ENCODE results near the gene CAMKMT. TPM values are rescaled to one million over a fixed set of nuclear protein-coding genes. Genes with fewer than 3 reads are reported as not detected.

The CAMKMT gene
- total and polyA plus RNA-seq, 9 of the 15 experiments (the other 6 are each of a cell fraction or from before 2014, with no cell fraction given): 1.6 to 15.3 (median 7.4) TPM

- 49% methylated on average over 2 of the region's 2 CpGs for WGBS (ENCODE audit: insufficient coverage, low coverage, missing lambda C conversion rate)
- Histone ChIP-seq H3K9ac (ENCODE audit: insufficient read depth in 1 of 2, low read depth in 2 of 2, low read length in 2 of 2) (no peak overlapping the region), H3K79me2 (ENCODE audit: control insufficient read depth, insufficient read depth, low read length) (no peaks in the 10 kb centered on the region), H2AFZ (ENCODE audit: low read depth, low read length) (no peak overlapping the region), H3K9me3 (replicated peaks; ENCODE audit: control insufficient read depth, insufficient read depth, low read depth, low read length) (no peaks in the 10 kb centered on the region), H3K27me3 (ENCODE audit: control insufficient read depth in 2 of 2, insufficient read depth in 2 of 2, low read length in 2 of 2) (no peaks in the 10 kb centered on the region), H3K36me3 (ENCODE audit: control insufficient read depth, insufficient read depth, low read length) (no peaks in the 10 kb centered on the region), H4K20me1 (replicated peaks; ENCODE audit: control insufficient read depth, insufficient read depth, low read length) (no peaks in the 10 kb centered on the region), H3K4me3 (no peak overlapping the region), H3K9me1 (ENCODE audit: control insufficient read depth, insufficient read depth, low read length) (no peaks in the 10 kb centered on the region), H3K4me2 (ENCODE audit: insufficient read depth, low read length) (no peak overlapping the region), H3K4me1 (replicated peaks in 1 of 2; ENCODE audit: control insufficient read depth in 2 of 2, insufficient read depth in 2 of 2, low read length in 2 of 2) (no peaks in the 10 kb centered on the region), H3K27ac (ENCODE audit: extremely low read depth, low read depth, low read length) (no peak overlapping the region)
- intact Hi-C loops (cut with micrococcal nuclease) (no loop called here), in situ Hi-C loops (cut with MboI) (no loop called here)
- CTCF ChIA-PET (ENCODE audit: low intra/inter-chr PET ratio): no interaction called here
- no TSS peak for BruUV-seq (replicated peaks)
- POLR2A ChIA-PET: no interaction called here
- FAIRE-seq (no peak), ATAC-seq (no peak), DNase-seq (ENCODE audit: extremely low read depth in 1 of 4, low spot score in 3 of 4) (no peak)
- TF ChIP-seq, protein P1, sequence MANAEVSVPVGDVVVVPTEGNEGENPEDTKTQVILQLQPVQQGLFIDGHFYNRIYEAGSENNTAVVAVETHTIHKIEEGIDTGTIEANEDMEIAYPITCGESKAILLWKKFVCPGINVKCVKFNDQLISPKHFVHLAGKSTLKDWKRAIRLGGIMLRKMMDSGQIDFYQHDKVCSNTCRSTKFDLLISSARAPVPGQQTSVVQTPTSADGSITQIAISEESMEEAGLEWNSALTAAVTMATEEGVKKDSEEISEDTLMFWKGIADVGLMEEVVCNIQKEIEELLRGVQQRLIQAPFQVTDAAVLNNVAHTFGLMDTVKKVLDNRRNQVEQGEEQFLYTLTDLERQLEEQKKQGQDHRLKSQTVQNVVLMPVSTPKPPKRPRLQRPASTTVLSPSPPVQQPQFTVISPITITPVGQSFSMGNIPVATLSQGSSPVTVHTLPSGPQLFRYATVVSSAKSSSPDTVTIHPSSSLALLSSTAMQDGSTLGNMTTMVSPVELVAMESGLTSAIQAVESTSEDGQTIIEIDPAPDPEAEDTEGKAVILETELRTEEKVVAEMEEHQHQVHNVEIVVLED (CRISPR knock-in tag; IDR thresholded peaks at IDR 0.05): no peak
- no peak for TF ChIP-seq ZNF707 (CRISPR knock-in tag; conservative IDR thresholded peaks at IDR 0.05)
- TF ChIP-seq ZNF217 (CRISPR knock-in tag; IDR thresholded peaks at IDR 0.05): no peak
- TF ChIP-seq E4F1 (CRISPR knock-in tag; IDR thresholded peaks at IDR 0.05; ENCODE audit: borderline replicate concordance): no peak
- no peak for TF ChIP-seq ESRRB (CRISPR knock-in tag; IDR thresholded peaks at IDR 0.05; ENCODE audit: borderline replicate concordance)
- TF ChIP-seq NFRKB (IDR thresholded peaks at IDR 0.05; ENCODE audit: low read depth): no peak
- no peak for TF ChIP-seq ZFX (CRISPR knock-in tag; IDR thresholded peaks at IDR 0.05)
- no peak for TF ChIP-seq ZNF3 (CRISPR knock-in tag; IDR thresholded peaks at IDR 0.05)
- TF ChIP-seq ZNF253 (CRISPR knock-in tag; conservative IDR thresholded peaks at IDR 0.05): no peak
- no peak for TF ChIP-seq IRF2 (CRISPR knock-in tag; IDR thresholded peaks at IDR 0.05)
- no peak for TF ChIP-seq BACH1 (tag; IDR thresholded peaks at IDR 0.05)
- TF ChIP-seq YBX1 (IDR thresholded peaks at IDR 0.05): no peak
Observed at GRCh38 chr2:44532031-44532430, 170.3 kb downstream of the CAMKMT start.
